GM18858 (cell line): ENCODE data around the gene GBA2.

Experiments used
- ATAC-seq: cut with Tn5 transposase; IDR thresholded peaks from one replicate; pipeline ENCODE4 v1.9.1; 2021; ENCODE audit not compliant: unreplicated experiment

GBA2 gene

GRCh38 chr9:35738924-35739323 is 10.1 kb downstream of the GBA2 start:
- no peak for ATAC-seq

DNA sequence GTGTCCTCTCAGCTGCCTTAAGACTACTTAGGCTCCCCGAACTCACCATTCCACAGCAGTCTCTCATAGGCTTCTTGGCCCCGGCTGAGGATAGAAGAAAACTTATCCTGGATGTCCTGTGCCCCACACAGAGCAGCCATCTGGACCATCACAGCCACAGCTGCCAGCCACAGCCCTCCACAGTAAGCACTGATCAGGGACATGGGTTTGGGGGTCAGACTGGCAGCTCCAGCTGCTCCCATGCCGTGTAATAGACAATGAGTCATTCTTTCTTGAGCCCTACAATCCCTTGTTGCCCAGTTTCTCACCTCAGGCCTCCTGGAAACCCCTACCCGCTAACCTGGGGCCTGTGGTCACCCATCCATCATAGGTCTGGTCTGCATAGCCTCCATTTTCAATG is 10.8 kb downstream of the GBA2 start:
- ATAC-seq, result no peak

- no peak for ATAC-seq
These were observed 11.9 kb downstream of the GBA2 start for GRCh38 chr9:35737143-35737542.

DNA sequence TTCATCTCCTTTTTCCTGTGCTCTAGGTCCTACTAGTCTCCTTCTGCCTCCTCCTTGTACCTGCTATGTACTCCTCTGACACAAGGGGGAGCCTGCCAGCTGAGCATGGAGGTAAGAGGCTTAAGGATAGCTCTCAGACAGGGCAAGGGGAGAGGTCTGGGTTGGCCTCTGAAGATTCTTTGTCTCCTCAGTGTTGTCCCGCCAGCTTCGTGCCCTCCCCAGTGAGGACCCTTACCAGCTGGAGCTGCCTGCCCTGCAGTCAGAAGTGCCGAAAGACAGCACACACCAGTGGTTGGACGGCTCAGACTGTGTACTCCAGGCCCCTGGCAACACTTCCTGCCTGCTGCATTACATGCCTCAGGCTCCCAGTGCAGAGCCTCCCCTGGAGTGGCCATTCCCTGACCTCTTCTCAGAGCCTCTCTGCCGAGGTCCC is 12.8 kb downstream of the GBA2 start:
- ATAC-seq, result no peak

DNA sequence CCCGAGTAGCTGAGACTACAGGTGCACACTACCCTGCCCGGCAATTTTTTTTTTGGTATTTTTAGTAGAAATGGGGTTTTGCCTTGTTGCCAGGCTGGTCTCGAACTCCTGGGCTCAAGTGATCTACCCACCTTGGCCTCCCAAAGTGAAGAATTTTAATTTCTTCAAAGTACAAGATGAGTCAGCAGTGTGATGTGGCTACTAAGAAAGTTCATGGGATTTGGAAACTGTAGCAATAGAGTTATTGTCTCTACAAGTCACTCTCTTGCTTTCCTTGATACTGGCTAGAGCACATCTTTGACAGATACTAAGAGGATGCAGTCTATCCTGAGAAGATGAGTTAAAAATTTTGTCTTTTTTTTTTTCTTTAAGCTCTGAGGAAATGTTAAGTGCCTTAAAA is 14.9 kb downstream of the GBA2 start:
- ATAC-seq, result no peak

DNA sequence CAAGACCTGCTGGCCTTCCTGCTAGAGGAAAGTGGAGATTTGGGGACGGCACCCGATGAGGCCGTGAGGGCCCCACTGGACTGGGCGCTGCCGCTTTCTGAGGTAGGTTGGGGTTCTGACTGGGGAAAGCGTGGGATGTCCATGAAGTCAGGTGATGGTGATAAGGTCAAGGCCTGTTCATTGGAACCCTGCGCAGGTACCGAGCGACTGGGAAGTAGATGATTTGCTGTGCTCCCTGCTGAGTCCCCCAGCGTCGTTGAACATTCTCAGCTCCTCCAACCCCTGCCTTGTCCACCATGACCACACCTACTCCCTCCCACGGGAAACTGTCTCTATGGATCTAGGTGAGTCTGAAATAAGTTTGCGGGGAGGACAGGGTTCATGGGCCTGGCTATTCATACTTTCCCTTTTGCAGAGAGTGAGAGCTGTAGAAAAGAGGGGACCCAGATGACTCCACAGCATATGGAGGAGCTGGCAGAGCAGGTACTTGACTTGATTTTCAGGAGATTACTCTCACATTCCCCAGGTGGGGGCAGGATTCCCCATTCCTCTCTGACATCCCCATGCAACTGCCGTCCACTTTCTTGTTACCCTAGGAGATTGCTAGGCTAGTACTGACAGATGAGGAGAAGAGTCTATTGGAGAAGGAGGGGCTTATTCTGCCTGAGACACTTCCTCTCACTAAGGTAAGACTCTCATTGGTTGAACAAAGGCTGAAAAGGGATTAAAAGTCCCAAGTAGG is 16.1 kb downstream of the GBA2 start:
- no peak for ATAC-seq

GRCh38 chr9:35732185-35732799 is 16.7 kb downstream of the GBA2 start, which contains the start of the genes CREB3 and TLN1:
Gene CREB3 (plus strand): TSS chr9:35732666. CDS start chr9:35732773, 107 bp downstream.
Gene TLN1 (minus strand): TSS chr9:35732195. CDS start chr9:35725694, 6,501 bp downstream.
- ATAC-seq, result peak; percentile 64

- ATAC-seq, result no peak
These were observed 17.4 kb downstream of the GBA2 start for GRCh38 chr9:35731415-35732184.

- ATAC-seq, result no peak
These were observed 18.6 kb downstream of the GBA2 start for GRCh38 chr9:35730486-35730854.

GRCh38 chr9:35729700-35730485 is 19.1 kb downstream of the GBA2 start:
- ATAC-seq, result no peak

- no peak for ATAC-seq
These were observed 19.9 kb downstream of the GBA2 start for GRCh38 chr9:35729101-35729500.

- no peak for ATAC-seq
These were observed 20.7 kb downstream of the GBA2 start for GRCh38 chr9:35728041-35728971.

- no peak for ATAC-seq
These were observed 21.4 kb downstream of the GBA2 start for GRCh38 chr9:35727676-35728040.

- ATAC-seq, result peak; percentile 34
These were observed 22.1 kb downstream of the GBA2 start for GRCh38 chr9:35726931-35727330.

GRCh38 chr9:35725362-35725761 is 23.7 kb downstream of the GBA2 start:
- no peak for ATAC-seq

DNA sequence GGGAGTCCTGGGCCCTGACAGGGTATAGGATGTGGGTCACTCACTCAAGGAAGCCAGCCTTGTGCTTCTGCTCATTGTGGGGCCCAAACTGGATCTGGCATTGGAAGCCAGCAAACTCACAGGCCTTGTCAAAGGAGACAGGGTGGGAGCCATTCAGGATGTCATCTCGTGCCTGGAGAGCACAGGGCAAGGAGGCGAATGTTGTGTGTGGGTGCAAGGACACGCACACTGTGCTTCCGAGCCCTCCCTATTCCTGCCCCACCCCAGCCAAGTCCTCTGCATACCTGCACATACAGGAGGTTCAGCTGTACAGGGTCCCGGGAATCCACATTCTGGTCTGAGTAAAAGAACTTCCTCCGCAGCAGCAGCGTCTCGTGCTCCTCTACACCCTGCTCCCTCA is 25.1 kb downstream of the GBA2 start:
- no peak for ATAC-seq

GRCh38 chr9:35723426-35723825 is 25.6 kb downstream of the GBA2 start:
- ATAC-seq, result no peak

DNA sequence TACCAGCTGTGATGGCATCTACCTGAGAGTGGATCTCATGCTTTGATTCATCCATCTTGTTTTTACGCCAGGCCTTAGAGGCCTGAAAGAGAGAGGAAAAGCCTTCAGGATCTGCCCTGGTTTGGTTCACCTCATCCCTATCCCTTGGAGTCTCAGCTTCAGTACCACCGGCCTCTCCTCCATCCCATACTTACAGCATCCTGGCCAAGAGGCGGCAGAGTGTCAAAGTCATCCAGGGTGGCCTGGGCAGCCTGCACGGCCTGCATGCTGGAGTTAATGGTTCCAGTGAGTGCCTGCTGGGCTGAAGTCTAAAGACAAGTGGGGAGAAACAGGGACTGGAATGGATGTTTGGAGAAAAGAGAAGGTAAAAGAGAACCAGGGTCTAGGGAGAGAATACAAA is 29.5 kb downstream of the GBA2 start:
- ATAC-seq, result no peak

GRCh38 chr9:35718721-35719511 is 30.1 kb downstream of the GBA2 start:
- no peak for ATAC-seq
